Hepatocyte (in vitro differentiated cells): ENCODE data around the gene CFAP410. TPM values are rescaled to one million over a fixed set of nuclear protein-coding genes. Genes with fewer than 3 reads are reported as not detected.

Experiments
- DNase-seq: peaks from one replicate; pipeline ENCODE4 v3.0.0-alpha.2; 2016; ENCODE audit warnings: low spot score
- H2AFZ ChIP-seq: fragments of 200-600 bp; sonication (generic); 2 replicates; pipeline ENCODE4 v1.6.0; 2016; ENCODE audit warnings: antibody characterized with exemption, mild to moderate bottlenecking
- H3K27ac ChIP-seq: fragments of 200-600 bp; sonication (generic); 2 replicates; pipeline ENCODE4 v1.5.1; 2016; ENCODE audit warnings: mild to moderate bottlenecking
- H3K27me3 ChIP-seq: fragments of 200-600 bp; sonication (generic); 2 replicates; pipeline ENCODE4 v1.6.1; 2016
- H3K36me3 ChIP-seq: fragments of 200-600 bp; sonication (generic); replicated peaks from 2 replicates; pipeline ENCODE4 v1.5.1; 2016; ENCODE audit warnings: low read depth; ENCODE audit not compliant: insufficient read depth
- H3K4me1 ChIP-seq: fragments of 200-600 bp; sonication (generic); 2 replicates; pipeline ENCODE4 v1.5.1; 2016; ENCODE audit warnings: mild to moderate bottlenecking, moderate library complexity; ENCODE audit not compliant: insufficient read depth
- H3K4me2 ChIP-seq: fragments of 200-600 bp; sonication (generic); 2 replicates; pipeline ENCODE4 v1.6.0; 2016
- H3K4me3 ChIP-seq: fragments of 200-600 bp; sonication (generic); 2 replicates; pipeline ENCODE4 v1.5.1; 2016; ENCODE audit warnings: mild to moderate bottlenecking
- H3K79me2 ChIP-seq: fragments of 200-600 bp; sonication (generic); 2 replicates; pipeline ENCODE4 v1.6.0; 2017; ENCODE audit warnings: mild to moderate bottlenecking
- H3K9me2 ChIP-seq: fragments of 200-600 bp; sonication (generic); replicated peaks from 2 replicates; pipeline ENCODE4 v1.6.0; 2017; ENCODE audit warnings: mild to moderate bottlenecking; ENCODE audit not compliant: insufficient read depth
- H3K9me3 ChIP-seq: fragments of 200-600 bp; sonication (generic); 2 replicates; pipeline ENCODE4 v1.5.1; 2016; ENCODE audit warnings: low read depth, mild to moderate bottlenecking
- H4K20me1 ChIP-seq: fragments of 200-600 bp; sonication (generic); 2 replicates; pipeline ENCODE4 v1.6.0; 2016; ENCODE audit warnings: mild to moderate bottlenecking; ENCODE audit not compliant: insufficient read depth, poor library complexity, severe bottlenecking
- EZH2 ChIP-seq: fragments of 200-600 bp; sonication (generic); IDR thresholded peaks from 2 replicates; pipeline ENCODE4 v1.6.1; 2016; ENCODE audit warnings: antibody characterized with exemption, mild to moderate bottlenecking, borderline replicate concordance
- EZH2phosphoT487 ChIP-seq: fragments of 200-600 bp; sonication (generic); IDR thresholded peaks from one replicate; pipeline ENCODE4 v1.6.1; 2018; ENCODE audit warnings: antibody characterized with exemption, mild to moderate bottlenecking, low read depth, moderate library complexity; ENCODE audit not compliant: unreplicated experiment, severe bottlenecking
- WGBS: methylation state at CpG from one replicate; pipeline ENCODE4 v1.1.6; 2016; ENCODE audit warnings: low lambda C conversion rate; ENCODE audit errors: missing lambda C conversion rate; 5-methylcytosine and 5-hydroxymethylcytosine counted together
- polyA plus RNA-seq: library from polyadenylated mRNA; unstranded; fragments of >200 nt; fragmentation: Nextera tagmentation; extraction: Ambion mirVana; gene quantifications from 2 replicates; pipeline ENCODE4 v1.2.1, GENCODE V29; 2016
- total RNA-seq: library from RNA; depleted of rRNA; stranded (reverse); fragments of >200 nt; gene quantifications from 2 replicates; pipeline ENCODE4 v1.2.3, GENCODE V29; 2014
- TF ChIP-seq, protein P1 (sequence below): fragments of 200-600 bp; sonication (generic); IDR thresholded peaks from 2 replicates; pipeline ENCODE4 v1.5.1; 2016; ENCODE audit warnings: antibody characterized with exemption, mild to moderate bottlenecking; ENCODE audit not compliant: poor library complexity

Gene CFAP410
- total and polyA plus RNA-seq, 2 experiments from 2014 or later = 17.1 to 33.6 TPM

DNA sequence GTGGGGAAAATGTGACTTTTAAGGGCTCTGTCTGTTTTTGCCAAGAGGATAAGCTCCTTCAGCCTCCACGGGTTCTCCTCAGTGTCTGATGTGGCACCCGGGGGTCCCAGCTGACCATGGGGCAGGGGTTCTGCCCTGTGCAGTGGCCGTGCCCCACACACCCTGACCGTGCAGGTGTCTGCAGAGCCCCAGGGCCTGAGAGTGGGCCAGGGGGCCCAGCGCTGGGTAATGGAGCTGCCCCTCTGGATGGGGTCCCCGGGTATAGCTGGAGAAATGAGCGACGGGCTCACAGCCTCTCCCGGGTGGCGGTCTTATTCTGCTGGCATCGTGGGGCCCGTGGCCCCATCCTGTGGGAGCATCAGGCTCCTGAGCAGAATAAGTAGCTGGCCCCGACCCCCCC is 42.3 kb downstream of the CFAP410 start:
- peaks cover 18% of the 10 kb centered on the region for H3K4me1 ChIP-seq
- H4K20me1 ChIP-seq = peaks cover 5% of the 10 kb centered on the region
- no peaks in the 10 kb centered on the region for H3K9me3 ChIP-seq
- no peak for DNase-seq
- H3K4me3 ChIP-seq = no peak overlapping the region
- no peak overlapping the region for H3K27ac ChIP-seq
- no peaks in the 10 kb centered on the region for H3K27me3 ChIP-seq
- no peaks in the 10 kb centered on the region for H3K9me2 ChIP-seq
- 89% methylated on average over 12 of the region's 13 CpGs for WGBS
- no peak overlapping the region for H2AFZ ChIP-seq
- H3K79me2 ChIP-seq = peaks cover 23% of the 10 kb centered on the region
- TF ChIP-seq, protein P1, sequence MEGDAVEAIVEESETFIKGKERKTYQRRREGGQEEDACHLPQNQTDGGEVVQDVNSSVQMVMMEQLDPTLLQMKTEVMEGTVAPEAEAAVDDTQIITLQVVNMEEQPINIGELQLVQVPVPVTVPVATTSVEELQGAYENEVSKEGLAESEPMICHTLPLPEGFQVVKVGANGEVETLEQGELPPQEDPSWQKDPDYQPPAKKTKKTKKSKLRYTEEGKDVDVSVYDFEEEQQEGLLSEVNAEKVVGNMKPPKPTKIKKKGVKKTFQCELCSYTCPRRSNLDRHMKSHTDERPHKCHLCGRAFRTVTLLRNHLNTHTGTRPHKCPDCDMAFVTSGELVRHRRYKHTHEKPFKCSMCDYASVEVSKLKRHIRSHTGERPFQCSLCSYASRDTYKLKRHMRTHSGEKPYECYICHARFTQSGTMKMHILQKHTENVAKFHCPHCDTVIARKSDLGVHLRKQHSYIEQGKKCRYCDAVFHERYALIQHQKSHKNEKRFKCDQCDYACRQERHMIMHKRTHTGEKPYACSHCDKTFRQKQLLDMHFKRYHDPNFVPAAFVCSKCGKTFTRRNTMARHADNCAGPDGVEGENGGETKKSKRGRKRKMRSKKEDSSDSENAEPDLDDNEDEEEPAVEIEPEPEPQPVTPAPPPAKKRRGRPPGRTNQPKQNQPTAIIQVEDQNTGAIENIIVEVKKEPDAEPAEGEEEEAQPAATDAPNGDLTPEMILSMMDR = no peak
- TF ChIP-seq EZH2phosphoT487 (no peak), EZH2 (no peak)
- H3K36me3 ChIP-seq = no peaks in the 10 kb centered on the region
- no peak overlapping the region for H3K4me2 ChIP-seq

DNA sequence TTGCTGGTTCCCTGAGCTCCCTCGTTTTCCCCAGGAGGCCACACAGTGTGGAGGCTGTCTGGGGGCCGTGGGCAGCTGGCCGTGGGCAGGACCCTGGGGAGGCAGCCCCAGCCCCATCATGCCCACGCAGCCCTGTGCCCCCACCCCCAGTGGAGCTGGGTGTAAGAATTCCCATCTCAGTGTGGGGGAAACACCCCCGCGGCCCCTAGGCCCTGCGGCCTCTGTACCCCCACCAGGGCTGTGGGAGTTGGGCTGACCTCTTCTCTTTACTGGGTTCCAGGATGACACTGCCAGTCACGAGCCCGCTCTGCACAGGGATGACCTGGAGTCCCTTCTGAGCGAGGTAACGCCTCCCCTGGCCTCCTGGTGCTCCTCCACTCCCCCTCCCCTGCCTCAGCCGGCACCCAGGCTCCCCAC is 43.1 kb downstream of the CFAP410 start:
- H3K9me2 ChIP-seq = no peaks in the 10 kb centered on the region
- no peaks in the 10 kb centered on the region for H3K27me3 ChIP-seq
- TF ChIP-seq, protein P1 = no peak
- TF ChIP-seq EZH2 (no peak), EZH2phosphoT487 (no peak)
- no peaks in the 10 kb centered on the region for H3K9me3 ChIP-seq
- H3K79me2 ChIP-seq = peaks cover 15% of the 10 kb centered on the region
- H3K4me1 ChIP-seq = peaks cover 10% of the 10 kb centered on the region
- no peaks in the 10 kb centered on the region for H4K20me1 ChIP-seq
- no peak overlapping the region for H2AFZ ChIP-seq
- no peaks in the 10 kb centered on the region for H3K36me3 ChIP-seq
- WGBS = 83% methylated on average over 10 of the region's 12 CpGs
- no peak overlapping the region for H3K4me2 ChIP-seq
- no peak for DNase-seq
- H3K4me3 ChIP-seq = no peak overlapping the region
- H3K27ac ChIP-seq = no peak overlapping the region

DNA sequence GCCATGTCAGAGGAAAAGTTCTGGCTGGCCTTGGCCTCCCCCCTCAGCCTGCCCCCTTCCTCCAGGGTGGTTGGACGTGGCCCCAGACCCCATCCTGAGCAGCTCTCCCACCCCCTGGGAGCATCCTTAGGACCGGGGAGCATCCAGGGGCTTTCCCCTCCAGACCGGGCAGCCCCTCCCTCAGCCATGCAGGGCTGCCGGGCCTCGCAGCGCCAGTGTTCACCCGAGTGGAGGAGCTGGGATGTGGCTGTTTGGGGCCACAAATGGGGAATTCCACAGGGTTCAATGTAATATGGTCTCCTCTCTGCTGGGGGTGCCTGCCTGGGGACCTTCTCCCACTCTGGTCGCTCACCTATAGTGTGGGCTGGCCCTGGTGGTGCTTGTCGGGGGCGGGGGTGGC is 43.5 kb downstream of the CFAP410 start:
- Histone ChIP-seq H3K4me3 (no peak overlapping the region), H3K4me2 (no peak overlapping the region), H3K36me3 (no peaks in the 10 kb centered on the region), H2AFZ (no peak overlapping the region), H3K27ac (no peak overlapping the region), H3K9me2 (no peaks in the 10 kb centered on the region), H3K4me1 (peaks cover 7% of the 10 kb centered on the region), H3K9me3 (no peaks in the 10 kb centered on the region), H4K20me1 (no peaks in the 10 kb centered on the region), H3K79me2 (peaks cover 10% of the 10 kb centered on the region), H3K27me3 (no peaks in the 10 kb centered on the region)
- TF ChIP-seq, protein P1 = no peak
- TF ChIP-seq EZH2phosphoT487 = no peak
- TF ChIP-seq EZH2 = no peak
- 77% methylated on average over 10 of the region's 10 CpGs for WGBS
- DNase-seq = no peak

DNA sequence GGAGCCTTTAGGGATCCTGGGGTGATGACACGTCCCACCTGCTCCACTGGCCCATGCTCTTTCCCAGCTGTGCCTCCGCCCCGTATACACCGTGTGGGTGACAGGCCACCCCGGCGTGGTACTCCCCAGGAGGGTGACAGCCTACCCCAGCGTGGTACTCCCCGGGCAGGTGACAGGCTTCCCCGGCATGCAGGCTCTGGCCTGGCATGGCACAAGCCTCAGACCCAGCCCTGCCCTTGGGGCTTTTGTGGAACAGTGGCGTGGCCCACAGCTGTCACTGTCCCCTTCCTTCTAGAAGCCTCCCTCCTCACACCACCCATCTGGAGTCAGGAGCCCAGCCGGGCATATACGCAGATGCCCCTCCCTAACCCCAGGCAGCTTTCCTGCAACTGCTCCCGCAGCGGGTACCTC is 44.0 kb downstream of the CFAP410 start:
- WGBS = 79% methylated on average over 14 of the region's 14 CpGs
- Histone ChIP-seq H3K27me3 (no peaks in the 10 kb centered on the region), H3K79me2 (peaks cover 6% of the 10 kb centered on the region), H3K4me2 (no peak overlapping the region), H3K4me3 (no peak overlapping the region), H3K36me3 (no peaks in the 10 kb centered on the region), H3K9me3 (no peaks in the 10 kb centered on the region), H4K20me1 (no peaks in the 10 kb centered on the region), H2AFZ (no peak overlapping the region), H3K27ac (no peak overlapping the region), H3K4me1 (peaks cover 7% of the 10 kb centered on the region), H3K9me2 (no peaks in the 10 kb centered on the region)
- TF ChIP-seq, protein P1 = no peak
- TF ChIP-seq EZH2 (no peak), EZH2phosphoT487 (no peak)
- no peak for DNase-seq
